HEK293 (cell line): ENCODE results near the gene MACROD1.

Experiments
- CTCF ChIA-PET: fragments of 350-600 bp; formaldehyde crosslinking; extraction: SDS; loops from one replicate; lab custom pipeline; 2021; ENCODE audit warnings: antibody characterized with exemption; lab: Yijun Ruan, JAX
- POLR2A ChIA-PET: fragments of 300-600 bp; formaldehyde crosslinking; extraction: SDS; loops from one replicate; lab custom pipeline; 2020; ENCODE audit warnings: antibody characterized with exemption, inconsistent platforms; lab: Yijun Ruan, JAX
- H3K27ac ChIP-seq: fragments of 200-500 bp; sonication (Bioruptor generic); 2 replicates; pipeline ENCODE4 v1.5.1; 2014; ENCODE audit warnings: low read depth, low read length, control low read depth, inconsistent platforms; ENCODE audit errors: extremely low read depth
- H3K36me3 ChIP-seq, 2 experiments: fragments of 200-500 bp in 1 of 2; sonication (Bioruptor generic) in 1 of 2; 1 replicate in 1 of 2; 2 replicates in 1 of 2; pipeline ENCODE4 v1.5.1; 2014 to 2017; ENCODE audit warnings: inconsistent platforms in 2 of 2, low read length in 2 of 2; ENCODE audit not compliant: control insufficient read depth in 2 of 2, insufficient read depth in 1 of 2
- H3K4me1 ChIP-seq: fragments of 200-500 bp; sonication (Bioruptor generic); 2 replicates; pipeline ENCODE4 v1.5.1; 2014; ENCODE audit warnings: mild to moderate bottlenecking, low read length, inconsistent platforms; ENCODE audit not compliant: control insufficient read depth, insufficient read depth
- H3K4me3 ChIP-seq: 2 replicates; pipeline ENCODE4 v1.5.1; 2011; ENCODE audit warnings: low read depth, mild to moderate bottlenecking, control low read depth, low read length, moderate library complexity
- H3K9me3 ChIP-seq: fragments of 200-500 bp; sonication (Bioruptor generic); 2 replicates; pipeline ENCODE4 v1.5.1; 2014; ENCODE audit warnings: low read depth, low read length, inconsistent platforms; ENCODE audit not compliant: control insufficient read depth, insufficient read depth
- GLIS1 ChIP-seq: fragments of 450-650 bp; formaldehyde crosslinking; IDR thresholded peaks from 2 replicates; pipeline ENCODE4 v1.5.1; 2016; ENCODE audit warnings: missing biosample characterization, missing genetic modification characterization
- HOXC10 ChIP-seq: sonication (generic); formaldehyde crosslinking; IDR thresholded peaks from 2 replicates; pipeline ENCODE4 v1.8.1; 2023; ENCODE audit warnings: mild to moderate bottlenecking, missing genetic modification reagents
- PRDM1 ChIP-seq: fragments of 450-650 bp; formaldehyde crosslinking; IDR thresholded peaks from 2 replicates; pipeline ENCODE4; 2016; ENCODE audit warnings: missing biosample characterization, missing genetic modification characterization
- RBAK ChIP-seq: fragments of 450-650 bp; formaldehyde crosslinking; IDR thresholded peaks from 2 replicates; pipeline ENCODE4 v1.5.1; 2016; ENCODE audit warnings: missing biosample characterization, missing genetic modification characterization
- ZBTB17 ChIP-seq: fragments of 450-650 bp; formaldehyde crosslinking; IDR thresholded peaks from 2 replicates; pipeline ENCODE4 v1.5.1; 2016; ENCODE audit warnings: missing biosample characterization, missing genetic modification characterization
- ZBTB21 ChIP-seq: fragments of 450-650 bp; formaldehyde crosslinking; IDR thresholded peaks from 2 replicates; pipeline ENCODE4 v1.5.1; 2017; ENCODE audit warnings: missing biosample characterization, missing genetic modification characterization
- ZNF214 ChIP-seq: fragments of 450-650 bp; formaldehyde crosslinking; IDR thresholded peaks from 2 replicates; pipeline ENCODE4 v1.5.1; 2017; ENCODE audit warnings: missing biosample characterization, mild to moderate bottlenecking, missing genetic modification characterization, borderline replicate concordance
- ZNF221 ChIP-seq: fragments of 450-650 bp; formaldehyde crosslinking; IDR thresholded peaks from 2 replicates; pipeline ENCODE4 v1.5.1; 2017; ENCODE audit warnings: missing biosample characterization, missing genetic modification characterization, borderline replicate concordance
- ZNF600 ChIP-seq: fragments of 450-650 bp; formaldehyde crosslinking; IDR thresholded peaks from 2 replicates; pipeline ENCODE4 v1.5.1; 2016; ENCODE audit warnings: missing biosample characterization, missing genetic modification characterization
- TF ChIP-seq, protein P1 (sequence below): fragments of 450-650 bp; formaldehyde crosslinking; IDR thresholded peaks from 2 replicates; pipeline ENCODE4 v1.5.1; 2016; ENCODE audit warnings: missing biosample characterization, missing genetic modification characterization
- TF ChIP-seq, protein P2 (sequence below): fragments of 450-650 bp; formaldehyde crosslinking; IDR thresholded peaks from 2 replicates; pipeline ENCODE4 v1.5.1; 2016; ENCODE audit warnings: missing biosample characterization, missing genetic modification characterization
- TF ChIP-seq, protein P3 (sequence below): fragments of 450-650 bp; formaldehyde crosslinking; IDR thresholded peaks from 2 replicates; pipeline ENCODE4 v1.5.1; 2016; ENCODE audit warnings: missing biosample characterization, missing genetic modification characterization, borderline replicate concordance

The MACROD1 gene

DNA sequence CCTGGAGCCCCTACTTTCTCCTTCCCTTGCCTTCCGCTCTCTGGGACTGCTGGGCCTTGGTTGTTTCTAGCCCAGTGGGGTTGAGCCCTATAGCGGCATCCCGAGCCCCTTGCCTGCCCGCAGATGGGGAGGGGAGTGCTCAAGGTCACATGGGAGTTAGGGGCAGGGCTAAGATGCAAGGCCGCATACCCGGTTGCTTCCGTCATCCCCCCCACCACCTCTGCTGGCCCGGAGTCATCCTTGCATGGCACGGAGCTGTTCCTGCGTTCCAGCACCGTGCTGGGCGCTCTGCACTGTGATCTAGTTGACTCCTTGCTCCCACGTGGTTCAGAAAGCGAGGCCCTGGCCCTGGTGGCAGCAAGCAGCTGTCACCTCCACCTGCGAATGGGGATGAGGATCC is 112.2 kb downstream of the MACROD1 start:
- ChIA-PET POLR2A (no interaction called here), CTCF (no interaction called here)
- no peaks in the 10 kb centered on the region for H3K36me3 ChIP-seq
- no peaks in the 10 kb centered on the region for H3K4me1 ChIP-seq
- H3K27ac ChIP-seq = no peak overlapping the region
- no peak overlapping the region for H3K4me3 ChIP-seq
- no peaks in the 10 kb centered on the region for H3K9me3 ChIP-seq
- peak; percentile 75 for TF ChIP-seq ZNF600 (tag by site-specific recombination)
- TF ChIP-seq HOXC10 (CRISPR knock-in tag) = no peak
- TF ChIP-seq, all 188 proteins: peak for 1

DNA sequence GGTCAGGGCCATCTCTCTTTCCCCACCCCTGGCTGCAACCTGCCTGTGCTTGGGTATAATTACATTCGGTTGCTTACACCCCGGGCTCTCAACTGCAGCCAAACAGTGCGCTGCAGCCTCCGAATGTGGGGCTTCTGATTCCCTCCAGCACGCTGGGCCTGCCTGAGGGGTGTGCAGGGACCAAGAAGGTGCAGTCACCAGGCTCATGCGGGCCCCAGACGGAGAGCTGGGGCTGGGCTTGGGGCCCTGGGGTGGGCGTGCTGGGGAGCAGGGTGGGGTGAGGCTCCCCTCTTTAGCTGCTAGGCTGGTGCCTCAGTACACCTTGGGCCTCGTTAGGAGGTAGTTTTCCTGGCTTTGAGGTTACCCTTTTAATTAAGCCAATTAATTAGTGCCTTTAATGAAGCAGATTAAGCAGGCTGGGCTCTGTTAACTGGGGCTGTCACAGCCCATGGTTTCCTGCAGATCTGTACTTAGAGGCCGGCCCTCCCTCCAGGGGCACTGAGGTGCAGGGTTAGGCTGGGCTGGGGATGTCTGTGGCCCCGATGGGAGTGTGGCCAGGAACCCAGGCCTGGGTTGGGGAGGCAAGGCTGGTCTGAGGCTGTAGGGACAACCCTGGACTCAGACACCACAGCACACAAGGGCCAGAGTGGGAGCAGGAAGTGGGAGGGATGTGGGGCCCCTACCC is 112.8 kb downstream of the MACROD1 start:
- TF ChIP-seq, protein P1, sequence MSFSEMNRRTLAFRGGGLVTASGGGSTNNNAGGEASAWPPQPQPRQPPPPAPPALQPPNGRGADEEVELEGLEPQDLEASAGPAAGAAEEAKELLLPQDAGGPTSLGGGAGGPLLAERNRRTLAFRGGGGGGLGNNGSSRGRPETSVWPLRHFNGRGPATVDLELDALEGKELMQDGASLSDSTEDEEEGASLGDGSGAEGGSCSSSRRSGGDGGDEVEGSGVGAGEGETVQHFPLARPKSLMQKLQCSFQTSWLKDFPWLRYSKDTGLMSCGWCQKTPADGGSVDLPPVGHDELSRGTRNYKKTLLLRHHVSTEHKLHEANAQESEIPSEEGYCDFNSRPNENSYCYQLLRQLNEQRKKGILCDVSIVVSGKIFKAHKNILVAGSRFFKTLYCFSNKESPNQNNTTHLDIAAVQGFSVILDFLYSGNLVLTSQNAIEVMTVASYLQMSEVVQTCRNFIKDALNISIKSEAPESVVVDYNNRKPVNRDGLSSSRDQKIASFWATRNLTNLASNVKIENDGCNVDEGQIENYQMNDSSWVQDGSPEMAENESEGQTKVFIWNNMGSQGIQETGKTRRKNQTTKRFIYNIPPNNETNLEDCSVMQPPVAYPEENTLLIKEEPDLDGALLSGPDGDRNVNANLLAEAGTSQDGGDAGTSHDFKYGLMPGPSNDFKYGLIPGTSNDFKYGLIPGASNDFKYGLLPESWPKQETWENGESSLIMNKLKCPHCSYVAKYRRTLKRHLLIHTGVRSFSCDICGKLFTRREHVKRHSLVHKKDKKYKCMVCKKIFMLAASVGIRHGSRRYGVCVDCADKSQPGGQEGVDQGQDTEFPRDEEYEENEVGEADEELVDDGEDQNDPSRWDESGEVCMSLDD (tag by site-specific recombination) = no peak
- TF ChIP-seq RBAK (tag by site-specific recombination) (no peak), ZBTB21 (tag by site-specific recombination) (no peak)
- no peaks in the 10 kb centered on the region for H3K4me1 ChIP-seq
- H3K27ac ChIP-seq = no peak overlapping the region
- no peak overlapping the region for H3K4me3 ChIP-seq
- H3K9me3 ChIP-seq = no peaks in the 10 kb centered on the region
- POLR2A ChIA-PET = no interaction called here
- H3K36me3 ChIP-seq = no peaks in the 10 kb centered on the region
- CTCF ChIA-PET = no interaction called here

DNA sequence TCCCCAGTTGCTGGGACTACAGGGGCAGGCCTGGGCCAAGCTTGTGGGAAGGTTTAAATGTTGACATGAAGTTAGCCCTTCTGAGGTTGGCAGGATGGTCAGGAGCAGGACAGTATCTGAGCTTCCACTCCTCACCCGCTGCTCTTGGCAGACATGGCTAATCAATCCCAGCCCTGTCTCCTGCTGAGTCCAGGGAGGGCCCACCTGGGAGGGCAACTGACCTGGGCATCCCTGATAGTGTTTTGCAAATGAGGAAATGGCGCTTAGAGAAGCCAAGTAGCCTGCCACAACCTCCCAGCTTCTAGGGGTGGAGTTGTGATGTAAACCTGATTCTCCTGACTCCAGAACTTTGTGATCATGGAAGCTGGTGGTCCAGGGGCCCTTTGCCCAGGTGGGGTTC is 113.5 kb downstream of the MACROD1 start:
- H3K36me3 ChIP-seq = no peaks in the 10 kb centered on the region
- no peaks in the 10 kb centered on the region for H3K9me3 ChIP-seq
- no peak overlapping the region for H3K27ac ChIP-seq
- TF ChIP-seq PRDM1 (tag by site-specific recombination) (no peak), GLIS1 (peak; percentile 83), ZBTB17 (tag by site-specific recombination) (peak; percentile 47)
- TF ChIP-seq, protein P2, sequence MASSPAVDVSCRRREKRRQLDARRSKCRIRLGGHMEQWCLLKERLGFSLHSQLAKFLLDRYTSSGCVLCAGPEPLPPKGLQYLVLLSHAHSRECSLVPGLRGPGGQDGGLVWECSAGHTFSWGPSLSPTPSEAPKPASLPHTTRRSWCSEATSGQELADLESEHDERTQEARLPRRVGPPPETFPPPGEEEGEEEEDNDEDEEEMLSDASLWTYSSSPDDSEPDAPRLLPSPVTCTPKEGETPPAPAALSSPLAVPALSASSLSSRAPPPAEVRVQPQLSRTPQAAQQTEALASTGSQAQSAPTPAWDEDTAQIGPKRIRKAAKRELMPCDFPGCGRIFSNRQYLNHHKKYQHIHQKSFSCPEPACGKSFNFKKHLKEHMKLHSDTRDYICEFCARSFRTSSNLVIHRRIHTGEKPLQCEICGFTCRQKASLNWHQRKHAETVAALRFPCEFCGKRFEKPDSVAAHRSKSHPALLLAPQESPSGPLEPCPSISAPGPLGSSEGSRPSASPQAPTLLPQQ = peak; percentile 54; the same call in 1 of the 2 replicates
- ChIA-PET CTCF (interaction anchor here (0.6 kb wide), 1 partner anchor 164 kb away, joined by 3 read pairs; no protein-coding TSS in a partner anchor), POLR2A (no interaction called here)
- no peaks in the 10 kb centered on the region for H3K4me1 ChIP-seq
- no peak overlapping the region for H3K4me3 ChIP-seq

DNA sequence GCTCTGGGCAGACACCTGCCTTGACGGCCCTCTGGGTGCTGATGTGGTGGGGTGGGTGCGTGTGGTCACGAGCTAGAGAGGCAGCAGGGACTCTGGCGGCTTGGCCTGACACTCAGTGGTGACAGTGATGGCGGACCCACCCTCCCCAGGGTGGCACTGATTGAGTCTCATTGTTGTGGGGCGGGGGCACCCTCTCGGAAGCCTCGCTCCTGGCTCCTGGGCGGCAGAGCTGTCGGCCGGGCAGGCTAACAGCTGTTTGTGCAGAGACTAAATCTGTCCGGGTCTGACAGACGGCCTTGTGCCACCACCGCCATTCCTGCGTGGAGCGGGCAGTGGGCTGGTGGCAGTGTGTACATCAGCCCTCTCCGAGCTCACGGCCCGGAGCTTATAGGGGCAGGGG is 114.6 kb downstream of the MACROD1 start:
- Histone ChIP-seq H3K27ac (no peak overlapping the region), H3K4me3 (no peak overlapping the region), H3K4me1 (no peaks in the 10 kb centered on the region), H3K36me3 (no peaks in the 10 kb centered on the region), H3K9me3 (no peaks in the 10 kb centered on the region)
- POLR2A ChIA-PET = no interaction called here
- TF ChIP-seq ZNF221 (tag by site-specific recombination) = no peak
- TF ChIP-seq ZNF214 = no peak
- TF ChIP-seq, protein P3, sequence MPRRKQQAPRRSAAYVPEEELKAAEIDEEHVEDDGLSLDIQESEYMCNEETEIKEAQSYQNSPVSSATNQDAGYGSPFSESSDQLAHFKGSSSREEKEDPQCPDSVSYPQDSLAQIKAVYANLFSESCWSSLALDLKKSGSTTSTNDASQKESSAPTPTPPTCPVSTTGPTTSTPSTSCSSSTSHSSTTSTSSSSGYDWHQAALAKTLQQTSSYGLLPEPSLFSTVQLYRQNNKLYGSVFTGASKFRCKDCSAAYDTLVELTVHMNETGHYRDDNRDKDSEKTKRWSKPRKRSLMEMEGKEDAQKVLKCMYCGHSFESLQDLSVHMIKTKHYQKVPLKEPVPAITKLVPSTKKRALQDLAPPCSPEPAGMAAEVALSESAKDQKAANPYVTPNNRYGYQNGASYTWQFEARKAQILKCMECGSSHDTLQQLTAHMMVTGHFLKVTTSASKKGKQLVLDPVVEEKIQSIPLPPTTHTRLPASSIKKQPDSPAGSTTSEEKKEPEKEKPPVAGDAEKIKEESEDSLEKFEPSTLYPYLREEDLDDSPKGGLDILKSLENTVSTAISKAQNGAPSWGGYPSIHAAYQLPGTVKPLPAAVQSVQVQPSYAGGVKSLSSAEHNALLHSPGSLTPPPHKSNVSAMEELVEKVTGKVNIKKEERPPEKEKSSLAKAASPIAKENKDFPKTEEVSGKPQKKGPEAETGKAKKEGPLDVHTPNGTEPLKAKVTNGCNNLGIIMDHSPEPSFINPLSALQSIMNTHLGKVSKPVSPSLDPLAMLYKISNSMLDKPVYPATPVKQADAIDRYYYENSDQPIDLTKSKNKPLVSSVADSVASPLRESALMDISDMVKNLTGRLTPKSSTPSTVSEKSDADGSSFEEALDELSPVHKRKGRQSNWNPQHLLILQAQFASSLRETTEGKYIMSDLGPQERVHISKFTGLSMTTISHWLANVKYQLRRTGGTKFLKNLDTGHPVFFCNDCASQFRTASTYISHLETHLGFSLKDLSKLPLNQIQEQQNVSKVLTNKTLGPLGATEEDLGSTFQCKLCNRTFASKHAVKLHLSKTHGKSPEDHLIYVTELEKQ (tag by site-specific recombination) = no peak
- CTCF ChIA-PET = no interaction called here
